T-helper 1 cell treated with Interleukin-12 subunit alpha and Interleukin-12 subunit beta and Interleukin-4 antibody, amounts not matched to agents 30 μg/mL and 1 μg/mL, for 36 hours (primary cell): ENCODE measurements around the gene ANKRD30B.
"Not testable (repeated sequence)": the region's sequence is repeated elsewhere in the genome, so short reads cannot be mapped to it uniquely, and the experiment has no call there.

Experiments
- H3K27ac Mint-ChIP-seq: one replicate; pipeline ENCODE4 v1.8.0; 2021; ENCODE audit warnings: mild to moderate bottlenecking, mixed read lengths
- H3K27me3 Mint-ChIP-seq: one replicate; pipeline ENCODE4 v1.8.0; 2021; ENCODE audit warnings: low read depth, mixed read lengths
- H3K36me3 Mint-ChIP-seq: one replicate; pipeline ENCODE4 v1.8.0; 2021; ENCODE audit warnings: low read depth, mixed read lengths
- H3K4me1 Mint-ChIP-seq: one replicate; pipeline ENCODE4 v1.8.0; 2021; ENCODE audit warnings: low read depth, mixed read lengths
- H3K4me3 Mint-ChIP-seq: one replicate; pipeline ENCODE4 v1.8.0; 2021; ENCODE audit warnings: mild to moderate bottlenecking, moderate library complexity, mixed read lengths
- H3K9me3 Mint-ChIP-seq: one replicate; pipeline ENCODE4 v1.8.0; 2021; ENCODE audit warnings: mixed read lengths

Gene ANKRD30B

GRCh38 chr18:14797969-14798764 is 50.2 kb downstream of the ANKRD30B start:
- not testable (repeated sequence) for H3K36me3 Mint-ChIP-seq, H3K27ac Mint-ChIP-seq, H3K4me3 Mint-ChIP-seq, H3K27me3 Mint-ChIP-seq, H3K4me1 Mint-ChIP-seq
- peaks cover 10% of the 10 kb centered on the region for H3K9me3 Mint-ChIP-seq

- not testable (repeated sequence) for H3K36me3 Mint-ChIP-seq, H3K27me3 Mint-ChIP-seq, H3K4me3 Mint-ChIP-seq, H3K27ac Mint-ChIP-seq, H3K4me1 Mint-ChIP-seq
- peaks cover 11% of the 10 kb centered on the region for H3K9me3 Mint-ChIP-seq
Measured at GRCh38 chr18:14811081-14811480, 63.1 kb downstream of the ANKRD30B start.

GRCh38 chr18:14826972-14827632 is 79.1 kb downstream of the ANKRD30B start:
- not testable (repeated sequence) for H3K4me1 Mint-ChIP-seq, H3K36me3 Mint-ChIP-seq, H3K27ac Mint-ChIP-seq, H3K4me3 Mint-ChIP-seq, H3K9me3 Mint-ChIP-seq, H3K27me3 Mint-ChIP-seq

- H3K4me1 Mint-ChIP-seq, H3K27me3 Mint-ChIP-seq, H3K9me3 Mint-ChIP-seq, H3K27ac Mint-ChIP-seq, H3K4me3 Mint-ChIP-seq, H3K36me3 Mint-ChIP-seq: not testable (repeated sequence)
Measured at GRCh38 chr18:14841607-14842006, 93.6 kb downstream of the ANKRD30B start.

GRCh38 chr18:14851533-14851932 is 103.6 kb downstream of the ANKRD30B start:
- not testable (repeated sequence) for H3K4me3 Mint-ChIP-seq, H3K27ac Mint-ChIP-seq, H3K36me3 Mint-ChIP-seq, H3K9me3 Mint-ChIP-seq, H3K4me1 Mint-ChIP-seq, H3K27me3 Mint-ChIP-seq

GRCh38 chr18:14855634-14856033 is 107.7 kb downstream of the ANKRD30B start:
- H3K27me3 Mint-ChIP-seq, H3K4me3 Mint-ChIP-seq, H3K36me3 Mint-ChIP-seq, H3K9me3 Mint-ChIP-seq, H3K27ac Mint-ChIP-seq, H3K4me1 Mint-ChIP-seq: not testable (repeated sequence)

GRCh38 chr18:14856256-14856655 is 108.3 kb downstream of the ANKRD30B start:
- H3K4me1 Mint-ChIP-seq = not testable (repeated sequence)

GRCh38 chr18:14858514-14858913 is 110.5 kb downstream of the ANKRD30B start:
- not testable (repeated sequence) for H3K4me1 Mint-ChIP-seq, H3K27me3 Mint-ChIP-seq, H3K9me3 Mint-ChIP-seq, H3K36me3 Mint-ChIP-seq, H3K4me3 Mint-ChIP-seq, H3K27ac Mint-ChIP-seq

More at GRCh38 chr18:14856256-14856655, 108.3 kb downstream of the ANKRD30B start:
- H3K27me3 Mint-ChIP-seq, H3K9me3 Mint-ChIP-seq, H3K36me3 Mint-ChIP-seq, H3K27ac Mint-ChIP-seq, H3K4me3 Mint-ChIP-seq: not testable (repeated sequence)

GRCh38 chr18:14859995-14860394 is 112.0 kb downstream of the ANKRD30B start:
- H3K9me3 Mint-ChIP-seq, H3K36me3 Mint-ChIP-seq, H3K27ac Mint-ChIP-seq, H3K4me1 Mint-ChIP-seq, H3K27me3 Mint-ChIP-seq, H3K4me3 Mint-ChIP-seq: not testable (repeated sequence)

- not testable (repeated sequence) for H3K27me3 Mint-ChIP-seq, H3K36me3 Mint-ChIP-seq, H3K9me3 Mint-ChIP-seq, H3K4me1 Mint-ChIP-seq, H3K4me3 Mint-ChIP-seq, H3K27ac Mint-ChIP-seq
Measured at GRCh38 chr18:14866426-14866825, 118.5 kb downstream of the ANKRD30B start.

- H3K27ac Mint-ChIP-seq, H3K4me3 Mint-ChIP-seq, H3K36me3 Mint-ChIP-seq, H3K4me1 Mint-ChIP-seq, H3K27me3 Mint-ChIP-seq, H3K9me3 Mint-ChIP-seq: not testable (repeated sequence)
Measured at GRCh38 chr18:14867988-14868387, 120.0 kb downstream of the ANKRD30B start.

- not testable (repeated sequence) for H3K4me3 Mint-ChIP-seq, H3K36me3 Mint-ChIP-seq, H3K4me1 Mint-ChIP-seq, H3K9me3 Mint-ChIP-seq, H3K27me3 Mint-ChIP-seq, H3K27ac Mint-ChIP-seq
Measured at GRCh38 chr18:14868825-14869224, 120.9 kb downstream of the ANKRD30B start.

GRCh38 chr18:14878826-14879225 is 130.9 kb downstream of the ANKRD30B start:
- H3K36me3 Mint-ChIP-seq, H3K27me3 Mint-ChIP-seq, H3K4me1 Mint-ChIP-seq, H3K4me3 Mint-ChIP-seq, H3K9me3 Mint-ChIP-seq, H3K27ac Mint-ChIP-seq: not testable (repeated sequence)

GRCh38 chr18:14900435-14900834 is 152.5 kb downstream of the ANKRD30B start:
- Mint-ChIP-seq H3K4me3 (no peak overlapping the region), H3K27ac (no peak overlapping the region), H3K4me1 (no peaks in the 10 kb centered on the region)

More at GRCh38 chr18:14900435-14900834, 152.5 kb downstream of the ANKRD30B start:
- no peaks in the 10 kb centered on the region for H3K36me3 Mint-ChIP-seq
- H3K9me3 Mint-ChIP-seq = no peaks in the 10 kb centered on the region
- no peaks in the 10 kb centered on the region for H3K27me3 Mint-ChIP-seq
